Urinary bladder (tissue), 4 donors: Measurements from ENCODE around the gene ADPRM. TPM values are rescaled to one million over a fixed set of nuclear protein-coding genes. Genes with fewer than 3 reads are reported as not detected.
"Not testable (repeated sequence)": the region's sequence is repeated elsewhere in the genome, so short reads cannot be mapped to it uniquely, and the experiment has no call there.

ENCODE experiments used
- DNase-seq: peaks from one replicate; pipeline ENCODE4 v3.0.0-alpha.2; 2015; ENCODE audit errors: extremely low spot score
- H3K27ac ChIP-seq: one replicate; pipeline ENCODE4 v1.5.1; 2013; ENCODE audit warnings: low read depth, mild to moderate bottlenecking, moderate library complexity
- H3K36me3 ChIP-seq: one replicate; pipeline ENCODE4 v1.6.1; 2013; ENCODE audit warnings: mild to moderate bottlenecking, moderate library complexity; ENCODE audit not compliant: insufficient read depth
- H3K4me1 ChIP-seq: one replicate; pipeline ENCODE4 v1.6.1; 2013; ENCODE audit warnings: mild to moderate bottlenecking, moderate library complexity; ENCODE audit not compliant: insufficient read depth
- H3K4me3 ChIP-seq: one replicate; pipeline ENCODE4 v1.5.1; 2013; ENCODE audit warnings: low read depth, low read length
- WGBS: extraction: QIAGEN DNeasy Blood & Tissue Kit; methylation state at CpG from one replicate; pipeline ENCODE4 v1.1.7; 2013; 5-methylcytosine and 5-hydroxymethylcytosine counted together
- polyA plus RNA-seq: library from polyadenylated mRNA; stranded (reverse); fragments of 200-250 nt; gene quantifications from one replicate; pipeline ENCODE4 v1.2.3, GENCODE V29; 2013
- total RNA-seq: library from RNA; depleted of rRNA; stranded (reverse); fragments of >200 nt; gene quantifications from one replicate; pipeline ENCODE4 v1.2.3, GENCODE V29; 2014
- donor health status: healthy with polysubstance abuse.
- donor health status: healthy.

ADPRM gene
- total and polyA plus RNA-seq, 2 donors: 9.9 to 17.9 TPM

DNA sequence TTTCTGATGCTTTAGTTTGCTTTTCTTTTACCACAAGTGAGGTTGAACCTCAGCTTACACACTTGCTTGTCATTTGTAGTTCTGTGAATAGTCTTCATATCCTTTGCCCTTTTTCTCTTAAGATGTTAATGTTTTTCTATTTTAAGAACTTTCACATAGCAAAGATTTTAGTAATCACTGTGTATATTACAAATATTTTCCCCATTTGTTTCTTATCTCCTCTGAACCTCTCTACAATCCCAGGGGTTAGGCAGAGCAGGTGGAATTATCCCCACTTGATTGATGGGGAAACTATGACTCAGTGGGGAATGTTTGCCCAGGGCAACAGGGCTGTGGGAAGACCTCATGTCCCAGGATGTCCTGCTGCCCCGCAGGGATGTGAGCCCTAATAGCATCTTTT is 28.6 kb upstream of the ADPRM start:
- no peak for DNase-seq
- no peak overlapping the region for H3K27ac ChIP-seq
- WGBS: 56% methylated on average over 1 of the region's 1 CpG

GRCh38 chr17:10673312-10673711 is 24.1 kb upstream of the ADPRM start:
- no peak overlapping the region for H3K27ac ChIP-seq
- H3K4me1 ChIP-seq: no peaks in the 10 kb centered on the region
- no peak for DNase-seq
- WGBS: 73% methylated on average over 12 of the region's 12 CpGs
- no peaks in the 10 kb centered on the region for H3K36me3 ChIP-seq
- H3K4me3 ChIP-seq: no peak overlapping the region

More for the DNA sequence above, 28.6 kb upstream of the ADPRM start:
- H3K4me3 ChIP-seq: no peak overlapping the region
- H3K36me3 ChIP-seq: no peaks in the 10 kb centered on the region
- no peaks in the 10 kb centered on the region for H3K4me1 ChIP-seq

DNA sequence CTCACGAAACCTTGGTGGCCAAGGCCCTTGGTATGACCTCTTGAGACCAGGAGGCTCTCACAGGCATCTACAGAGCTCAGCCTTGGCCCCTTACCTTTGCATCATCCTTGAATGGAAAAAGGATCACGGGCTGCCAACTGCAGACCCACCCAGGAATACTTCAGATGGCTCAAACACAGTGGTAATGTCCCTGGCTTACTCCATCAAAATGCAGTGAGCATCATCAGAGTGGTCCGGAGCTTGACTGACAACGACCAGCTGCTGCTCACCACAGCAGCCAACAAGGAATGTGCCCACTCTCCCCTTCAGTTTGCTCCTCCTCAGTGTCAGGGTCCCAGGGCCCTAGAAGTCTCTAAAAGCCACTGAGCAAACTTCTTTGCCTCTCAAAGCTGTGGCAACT is 22.7 kb upstream of the ADPRM start:
- no peak for DNase-seq
- WGBS: 92% methylated on average over 4 of the region's 4 CpGs
- Histone ChIP-seq H3K36me3 (no peaks in the 10 kb centered on the region), H3K4me3 (no peak overlapping the region), H3K4me1 (no peaks in the 10 kb centered on the region), H3K27ac (no peak overlapping the region)

GRCh38 chr17:10681866-10682446 is 15.4 kb upstream of the ADPRM start:
- no peak for DNase-seq
- H3K27ac ChIP-seq: no peak overlapping the region
- no peaks in the 10 kb centered on the region for H3K4me1 ChIP-seq
- H3K4me3 ChIP-seq: no peak overlapping the region
- peaks cover 2% of the 10 kb centered on the region for H3K36me3 ChIP-seq
- WGBS: 42% methylated on average over 7 of the region's 7 CpGs

- 53% methylated on average over 2 of the region's 2 CpGs for WGBS
- DNase-seq: no peak
- Histone ChIP-seq H3K27ac (no peak overlapping the region), H3K4me3 (no peak overlapping the region), H3K36me3 (peaks cover 2% of the 10 kb centered on the region), H3K4me1 (no peaks in the 10 kb centered on the region)
Observed at GRCh38 chr17:10683853-10684252, 13.5 kb upstream of the ADPRM start.

- Histone ChIP-seq H3K4me1 (no peaks in the 10 kb centered on the region), H3K4me3 (no peak overlapping the region), H3K36me3 (no peaks in the 10 kb centered on the region), H3K27ac (no peak overlapping the region)
- no peak for DNase-seq
- WGBS: 88% methylated on average over 2 of the region's 2 CpGs
Observed at GRCh38 chr17:10687499-10687898, 9.9 kb upstream of the ADPRM start.

DNA sequence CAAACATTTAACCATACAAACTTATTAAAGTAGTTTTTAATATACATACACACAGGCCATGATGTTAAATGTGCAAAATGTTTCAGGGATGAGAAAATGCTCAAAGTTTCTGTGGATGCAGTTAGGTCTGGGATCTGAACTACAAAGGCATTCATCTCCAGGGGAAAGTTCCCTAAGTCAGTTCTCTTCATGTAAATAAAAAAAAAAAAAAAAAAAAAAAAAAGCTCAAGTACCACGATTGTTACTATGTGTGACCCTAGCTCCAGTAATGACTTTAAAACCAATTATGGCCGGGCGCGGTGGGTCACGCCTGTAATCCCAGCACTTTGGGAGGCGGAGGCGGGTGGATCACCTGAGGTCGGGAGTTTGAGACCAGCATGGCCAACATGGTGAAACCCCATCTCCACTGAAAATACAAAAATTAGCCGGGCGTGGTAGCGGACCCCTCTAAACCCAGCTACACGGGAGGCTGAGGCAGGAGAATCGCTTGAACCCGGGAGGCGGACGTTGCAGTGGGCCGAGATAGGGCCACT is 1.5 kb upstream of the ADPRM start:
- H3K27ac ChIP-seq, H3K4me1 ChIP-seq, DNase-seq, H3K4me3 ChIP-seq, H3K36me3 ChIP-seq: not testable (repeated sequence)
- 87% methylated on average over 17 of the region's 17 CpGs for WGBS

- Histone ChIP-seq H3K4me1 (no peaks in the 10 kb centered on the region), H3K4me3 (peak overlapping the region; percentile 70), H3K27ac (peak overlapping the region; percentile 84), H3K36me3 (no peaks in the 10 kb centered on the region)
- DNase-seq: no peak
- 19% methylated on average over 18 of the region's 18 CpGs for WGBS
Observed at GRCh38 chr17:10698096-10698818, 863 bp downstream of the ADPRM start.

GRCh38 chr17:10699856-10700255 is 2.5 kb downstream of the ADPRM start:
- H3K36me3 ChIP-seq: no peaks in the 10 kb centered on the region
- no peak overlapping the region for H3K4me3 ChIP-seq
- no peaks in the 10 kb centered on the region for H3K4me1 ChIP-seq
- WGBS: 87% methylated on average over 1 of the region's 1 CpG
- H3K27ac ChIP-seq: no peak overlapping the region
- DNase-seq: no peak

- no peak for DNase-seq
Observed at GRCh38 chr17:10702574-10702973, 5.2 kb downstream of the ADPRM start.

GRCh38 chr17:10705727-10706126 is 8.3 kb downstream of the ADPRM start:
- no peaks in the 10 kb centered on the region for H3K36me3 ChIP-seq
- H3K4me1 ChIP-seq: no peaks in the 10 kb centered on the region
- H3K27ac ChIP-seq: no peak overlapping the region
- DNase-seq: no peak
- 77% methylated on average over 5 of the region's 5 CpGs for WGBS
- H3K4me3 ChIP-seq: no peak overlapping the region

More at GRCh38 chr17:10702574-10702973, 5.2 kb downstream of the ADPRM start:
- WGBS: 58% methylated on average over 2 of the region's 2 CpGs
- Histone ChIP-seq H3K27ac (no peak overlapping the region), H3K4me1 (no peaks in the 10 kb centered on the region), H3K4me3 (no peak overlapping the region), H3K36me3 (no peaks in the 10 kb centered on the region)

GRCh38 chr17:10713318-10713717 is 15.9 kb downstream of the ADPRM start:
- Histone ChIP-seq H3K27ac (no peak overlapping the region), H3K4me3 (no peak overlapping the region), H3K4me1 (no peaks in the 10 kb centered on the region), H3K36me3 (peaks cover 5% of the 10 kb centered on the region)
- WGBS: 78% methylated on average over 2 of the region's 2 CpGs
- no peak for DNase-seq

DNA sequence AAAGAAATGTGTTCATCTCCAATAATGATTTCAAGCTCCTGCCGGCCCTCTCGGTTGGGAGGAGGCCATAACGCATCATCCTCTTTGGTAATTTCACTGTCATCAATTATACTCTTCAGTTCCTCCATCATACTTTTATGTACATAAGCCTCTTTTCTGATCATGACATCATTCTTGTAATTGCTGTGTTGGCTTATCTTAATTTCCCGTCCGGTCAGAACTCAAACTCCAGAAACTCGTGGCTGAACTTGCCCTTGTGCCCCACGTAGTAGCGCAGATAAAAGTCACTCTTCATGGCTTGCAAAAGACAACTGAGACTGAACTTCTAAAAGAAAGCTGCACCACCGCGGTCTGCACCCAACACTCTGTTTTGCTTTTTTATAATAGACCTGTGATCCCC is 18.8 kb downstream of the ADPRM start:
- 88% methylated on average over 10 of the region's 10 CpGs for WGBS
- H3K27ac ChIP-seq: no peak overlapping the region
- no peaks in the 10 kb centered on the region for H3K4me1 ChIP-seq
- DNase-seq: no peak
- no peak overlapping the region for H3K4me3 ChIP-seq
- H3K36me3 ChIP-seq: peaks cover 5% of the 10 kb centered on the region

- WGBS: 44% methylated on average over 1 of the region's 1 CpG
- Histone ChIP-seq H3K36me3 (no peaks in the 10 kb centered on the region), H3K4me1 (no peaks in the 10 kb centered on the region), H3K27ac (no peak overlapping the region), H3K4me3 (no peak overlapping the region)
- no peak for DNase-seq
Observed at GRCh38 chr17:10718547-10718946, 21.2 kb downstream of the ADPRM start.
